Neural crest cell (in vitro differentiated cells): ENCODE data around the gene RASD1. TPM values are rescaled to one million over a fixed set of nuclear protein-coding genes. Genes with fewer than 3 reads are reported as not detected.

ENCODE experiments used
- DNase-seq: peaks from one replicate; pipeline ENCODE4 v3.0.0; 2021; ENCODE audit warnings: low read depth, mixed read lengths, low spot score
- H3K27ac Mint-ChIP-seq: one replicate; pipeline ENCODE4 v1.8.0; 2021; ENCODE audit warnings: mild to moderate bottlenecking, mixed read lengths; ENCODE audit not compliant: unreplicated experiment
- H3K27me3 Mint-ChIP-seq: 2 replicates; pipeline ENCODE4 v1.8.0; 2021; ENCODE audit warnings: low read depth, mild to moderate bottlenecking, mixed read lengths
- H3K36me3 Mint-ChIP-seq: 2 replicates; pipeline ENCODE4 v1.8.0; 2021; ENCODE audit warnings: low read depth, mild to moderate bottlenecking, mixed read lengths
- H3K4me1 Mint-ChIP-seq: 2 replicates; pipeline ENCODE4 v1.8.0; 2021; ENCODE audit warnings: mixed read lengths
- H3K4me3 Mint-ChIP-seq: one replicate; pipeline ENCODE4 v1.8.0; 2021; ENCODE audit warnings: mild to moderate bottlenecking, mixed read lengths
- H3K9me3 Mint-ChIP-seq: 2 replicates; pipeline ENCODE4 v1.8.0; 2021; ENCODE audit warnings: mixed read lengths
- CTCF ChIP-seq: fragments of 200-600 bp; sonication (generic); conservative IDR thresholded peaks from 2 replicates; pipeline ENCODE4 v1.5.0; 2021; ENCODE audit warnings: antibody characterized with exemption, mild to moderate bottlenecking
- total RNA-seq: library from RNA; stranded (reverse); gene quantifications from 2 replicates; pipeline ENCODE4 v1.2.1, GENCODE V29; 2021

RASD1 gene
- total RNA-seq, 1 donor from 2014 or later = 8.0 TPM

GRCh38 chr17:17474341-17474740, 21.9 kb downstream of the RASD1 start:
- no peak for TF ChIP-seq CTCF
- Mint-ChIP-seq H3K4me1 (peaks cover 53% of the 10 kb centered on the region), H3K9me3 (no peaks in the 10 kb centered on the region), H3K27me3 (no peaks in the 10 kb centered on the region), H3K4me3 (peak overlapping the region; percentile 31), H3K27ac (no peak overlapping the region), H3K36me3 (no peaks in the 10 kb centered on the region)
- no peak for DNase-seq

GRCh38 chr17:17472333-17472920, 23.8 kb downstream of the RASD1 start:
- H3K4me3 Mint-ChIP-seq = peak overlapping the region; percentile 56
- DNase-seq = no peak
- H3K27me3 Mint-ChIP-seq = peaks cover 4% of the 10 kb centered on the region
- H3K36me3 Mint-ChIP-seq = no peaks in the 10 kb centered on the region
- H3K9me3 Mint-ChIP-seq = no peaks in the 10 kb centered on the region
- H3K4me1 Mint-ChIP-seq = peaks cover 37% of the 10 kb centered on the region
- peak overlapping the region; percentile 99 for H3K27ac Mint-ChIP-seq
- no peak for TF ChIP-seq CTCF

GRCh38 chr17:17469996-17470395, 26.2 kb downstream of the RASD1 start:
- Mint-ChIP-seq H3K27me3 (peaks cover 15% of the 10 kb centered on the region), H3K4me3 (no peak overlapping the region), H3K36me3 (no peaks in the 10 kb centered on the region), H3K9me3 (no peaks in the 10 kb centered on the region), H3K4me1 (peaks cover 32% of the 10 kb centered on the region), H3K27ac (no peak overlapping the region)
- no peak for DNase-seq
- no peak for TF ChIP-seq CTCF

GRCh38 chr17:17469358-17469757, 26.8 kb downstream of the RASD1 start:
- Mint-ChIP-seq H3K27me3 (peaks cover 22% of the 10 kb centered on the region), H3K9me3 (no peaks in the 10 kb centered on the region), H3K36me3 (no peaks in the 10 kb centered on the region), H3K4me1 (peaks cover 26% of the 10 kb centered on the region), H3K4me3 (no peak overlapping the region), H3K27ac (no peak overlapping the region)
- TF ChIP-seq CTCF = no peak
- no peak for DNase-seq

- peaks cover 21% of the 10 kb centered on the region for H3K4me1 Mint-ChIP-seq
- no peak overlapping the region for H3K4me3 Mint-ChIP-seq
- no peak for DNase-seq
- H3K9me3 Mint-ChIP-seq = no peaks in the 10 kb centered on the region
- no peak overlapping the region for H3K27ac Mint-ChIP-seq
- H3K36me3 Mint-ChIP-seq = no peaks in the 10 kb centered on the region
- H3K27me3 Mint-ChIP-seq = peaks cover 29% of the 10 kb centered on the region
- TF ChIP-seq CTCF = no peak
Measured at GRCh38 chr17:17468217-17469010, 27.8 kb downstream of the RASD1 start.
